ENCODE data around the gene ZNF483.
"Not testable (repeated sequence)": the region's sequence is repeated elsewhere in the genome, so short reads cannot be mapped to it uniquely, and the experiment has no call there.

The ZNF483 gene

DNA sequence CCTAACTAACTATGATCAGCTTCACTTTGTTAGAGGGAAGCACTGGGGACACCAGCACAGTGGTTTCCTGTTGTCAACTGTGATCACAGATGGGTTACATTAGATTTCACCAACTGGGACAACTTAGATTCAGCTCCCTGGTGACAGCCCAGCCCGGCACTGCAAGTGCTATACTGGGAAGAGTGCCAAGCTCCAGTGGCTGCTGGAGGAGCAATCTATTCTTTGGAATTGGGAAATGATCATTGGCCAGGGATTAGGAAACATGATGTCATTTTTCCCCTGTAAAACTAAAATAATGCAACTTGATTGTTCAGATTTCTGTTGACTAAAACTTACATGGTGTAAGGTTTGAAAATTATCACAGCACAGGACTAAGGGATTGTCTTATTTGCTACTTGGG is 41.3 kb downstream of the ZNF483 start:
- TF ChIP-seq CTCF (IDR thresholded peaks at IDR 0.05; ENCODE audit: borderline replicate concordance, extremely low read depth, low read length, poor library complexity, severe bottlenecking) (no peak), EZH2 (IDR thresholded peaks at IDR 0.05; ENCODE audit: borderline replicate concordance, low read depth, low read length, severe bottlenecking) (no peak)
- Histone ChIP-seq H3K9me3 (ENCODE audit: insufficient read depth, low read length, severe bottlenecking) (peaks cover 3% of the 10 kb centered on the region), H3K4me3 (ENCODE audit: low read depth in 1 of 2, low read length in 2 of 2) (no peak overlapping the region), H3K4me1 (ENCODE audit: insufficient read depth, low read length) (no peaks in the 10 kb centered on the region), H3K4me2 (ENCODE audit: insufficient read depth, low read length) (no peak overlapping the region), H4K20me1 (ENCODE audit: insufficient read depth, low read length) (no peaks in the 10 kb centered on the region), H3K9ac (ENCODE audit: low read depth, low read length) (no peak overlapping the region), H3K27ac (ENCODE audit: low read length) (no peak overlapping the region), H3K27me3 (ENCODE audit: insufficient read depth, low read length, poor library complexity) (no peaks in the 10 kb centered on the region), H3K36me3 (ENCODE audit: insufficient read depth, low read length) (no peaks in the 10 kb centered on the region), H2AFZ (ENCODE audit: low read depth, low read length) (no peak overlapping the region), H3K79me2 (ENCODE audit: insufficient read depth, low read length) (no peaks in the 10 kb centered on the region)
- DNase-seq, result no peak
- ATAC-seq (ENCODE audit: insufficient read depth, low read depth), result no peak

GRCh38 chr9:111568127-111568526 is 43.1 kb downstream of the ZNF483 start:
- H2AFZ ChIP-seq (ENCODE audit: low read depth, low read length); H3K4me3 ChIP-seq (ENCODE audit: low read depth in 1 of 2, low read length in 2 of 2); DNase-seq; H3K79me2 ChIP-seq (ENCODE audit: insufficient read depth, low read length); H3K27me3 ChIP-seq (ENCODE audit: insufficient read depth, low read length, poor library complexity); H3K9ac ChIP-seq (ENCODE audit: low read depth, low read length); H3K9me3 ChIP-seq (ENCODE audit: insufficient read depth, low read length, severe bottlenecking); H3K4me1 ChIP-seq (ENCODE audit: insufficient read depth, low read length); H3K4me2 ChIP-seq (ENCODE audit: insufficient read depth, low read length); H3K36me3 ChIP-seq (ENCODE audit: insufficient read depth, low read length); H3K27ac ChIP-seq (ENCODE audit: low read length); H4K20me1 ChIP-seq (ENCODE audit: insufficient read depth, low read length); ATAC-seq (ENCODE audit: insufficient read depth, low read depth): not testable (repeated sequence)

GRCh38 chr9:111572950-111573604 is 48.1 kb downstream of the ZNF483 start:
- no peak overlapping the region for H3K4me2 ChIP-seq (ENCODE audit: insufficient read depth, low read length)
- H2AFZ ChIP-seq (ENCODE audit: low read depth, low read length), result no peak overlapping the region
- no peak for DNase-seq
- no peak overlapping the region for H3K27ac ChIP-seq (ENCODE audit: low read length)
- no peak overlapping the region for H3K4me3 ChIP-seq (ENCODE audit: low read depth in 1 of 2, low read length in 2 of 2)
- ATAC-seq (ENCODE audit: insufficient read depth, low read depth), result no peak
- H3K27me3 ChIP-seq (ENCODE audit: insufficient read depth, low read length, poor library complexity), result no peaks in the 10 kb centered on the region
- TF ChIP-seq EZH2 (IDR thresholded peaks at IDR 0.05; ENCODE audit: borderline replicate concordance, low read depth, low read length, severe bottlenecking), result no peak
- no peak for TF ChIP-seq CTCF (IDR thresholded peaks at IDR 0.05; ENCODE audit: borderline replicate concordance, extremely low read depth, low read length, poor library complexity, severe bottlenecking)
- H3K79me2 ChIP-seq (ENCODE audit: insufficient read depth, low read length), result no peaks in the 10 kb centered on the region
- peaks cover 3% of the 10 kb centered on the region for H3K9me3 ChIP-seq (ENCODE audit: insufficient read depth, low read length, severe bottlenecking)
- H3K36me3 ChIP-seq (ENCODE audit: insufficient read depth, low read length), result no peaks in the 10 kb centered on the region
- no peaks in the 10 kb centered on the region for H3K4me1 ChIP-seq (ENCODE audit: insufficient read depth, low read length)
- no peaks in the 10 kb centered on the region for H4K20me1 ChIP-seq (ENCODE audit: insufficient read depth, low read length)
- H3K9ac ChIP-seq (ENCODE audit: low read depth, low read length), result no peak overlapping the region

GRCh38 chr9:111582888-111583287 is 57.9 kb downstream of the ZNF483 start:
- H3K27ac ChIP-seq (ENCODE audit: low read length), result no peak overlapping the region
- no peaks in the 10 kb centered on the region for H3K79me2 ChIP-seq (ENCODE audit: insufficient read depth, low read length)
- no peaks in the 10 kb centered on the region for H3K36me3 ChIP-seq (ENCODE audit: insufficient read depth, low read length)
- no peak for DNase-seq
- H3K4me2 ChIP-seq (ENCODE audit: insufficient read depth, low read length), result no peak overlapping the region
- ATAC-seq (ENCODE audit: insufficient read depth, low read depth), result no peak
- H2AFZ ChIP-seq (ENCODE audit: low read depth, low read length), result no peak overlapping the region
- no peak for TF ChIP-seq CTCF (IDR thresholded peaks at IDR 0.05; ENCODE audit: borderline replicate concordance, extremely low read depth, low read length, poor library complexity, severe bottlenecking)
- no peak for TF ChIP-seq EZH2 (IDR thresholded peaks at IDR 0.05; ENCODE audit: borderline replicate concordance, low read depth, low read length, severe bottlenecking)
- no peak overlapping the region for H3K4me3 ChIP-seq (ENCODE audit: low read depth in 1 of 2, low read length in 2 of 2)
- no peaks in the 10 kb centered on the region for H3K9me3 ChIP-seq (ENCODE audit: insufficient read depth, low read length, severe bottlenecking)
- H3K9ac ChIP-seq (ENCODE audit: low read depth, low read length), result no peak overlapping the region
- H3K27me3 ChIP-seq (ENCODE audit: insufficient read depth, low read length, poor library complexity), result peaks cover 5% of the 10 kb centered on the region
- H4K20me1 ChIP-seq (ENCODE audit: insufficient read depth, low read length), result no peaks in the 10 kb centered on the region
- H3K4me1 ChIP-seq (ENCODE audit: insufficient read depth, low read length), result no peaks in the 10 kb centered on the region

Data from DND-41 (cell line).